AG08395 (cell line): ENCODE measurements around the gene IGFN1.
"Not testable (repeated sequence)": the region's sequence is repeated elsewhere in the genome, so short reads cannot be mapped to it uniquely, and the experiment has no call there.

Experiments
- DNase-seq: peaks from one replicate; pipeline ENCODE4 v3.0.0; 2012; ENCODE audit warnings: mixed read lengths, low spot score

IGFN1 gene

GRCh38 chr1:201190624-201191051, at the start of gene IGFN1:
IGFN1 (plus strand) TSS chr1:201190824; CDS start chr1:201193294, 2,470 bp downstream.
- DNase-seq = no peak

GRCh38 chr1:201140941-201141260, 49.7 kb upstream of the IGFN1 start:
- DNase-seq = no peak

- DNase-seq = no peak
These were observed 49.2 kb upstream of the IGFN1 start for GRCh38 chr1:201141418-201141817.

GRCh38 chr1:201142011-201142848, 48.4 kb upstream of the IGFN1 start:
- peak; percentile 32 for DNase-seq

GRCh38 chr1:201142849-201143725, 47.5 kb upstream of the IGFN1 start:
- peak; percentile 50 for DNase-seq

GRCh38 chr1:201143726-201144635, 46.6 kb upstream of the IGFN1 start:
- no peak for DNase-seq

- DNase-seq = no peak
These were observed 45.9 kb upstream of the IGFN1 start for GRCh38 chr1:201144701-201145100.

GRCh38 chr1:201145132-201145531, 45.5 kb upstream of the IGFN1 start:
- no peak for DNase-seq

GRCh38 chr1:201145816-201146215, 44.8 kb upstream of the IGFN1 start:
- no peak for DNase-seq

GRCh38 chr1:201146626-201147390, 43.8 kb upstream of the IGFN1 start:
- DNase-seq = no peak

- no peak for DNase-seq
These were observed 43.1 kb upstream of the IGFN1 start for GRCh38 chr1:201147396-201148015.

GRCh38 chr1:201149400-201149799, 41.2 kb upstream of the IGFN1 start:
- DNase-seq = peak; percentile 22

- no peak for DNase-seq
These were observed 36.9 kb upstream of the IGFN1 start for GRCh38 chr1:201153474-201154388.

- peak; percentile 99 for DNase-seq
These were observed 36.0 kb upstream of the IGFN1 start, which contains the start of gene TMEM9 for GRCh38 chr1:201154389-201155165. TMEM9 (minus strand) TSS chr1:201154474; CDS start chr1:201153923, 551 bp downstream.

- DNase-seq = no peak
These were observed 35.3 kb upstream of the IGFN1 start for GRCh38 chr1:201155354-201155753.

- no peak for DNase-seq
These were observed 34.3 kb upstream of the IGFN1 start for GRCh38 chr1:201156346-201156745.

GRCh38 chr1:201156819-201157218, 33.8 kb upstream of the IGFN1 start:
- DNase-seq = no peak

- no peak for DNase-seq
These were observed 32.7 kb upstream of the IGFN1 start for GRCh38 chr1:201157949-201158348.

GRCh38 chr1:201163036-201163435, 27.6 kb upstream of the IGFN1 start:
- DNase-seq = not testable (repeated sequence)
